IMR-90 (cell line): ENCODE data around the gene OMD. TPM values are rescaled to one million over a fixed set of nuclear protein-coding genes. Genes with fewer than 3 reads are reported as not detected.
"Not testable (repeated sequence)": the region's sequence is repeated elsewhere in the genome, so short reads cannot be mapped to it uniquely, and the experiment has no call there.

Experiments used
- ATAC-seq: fragments of 200-7000 bp; cut with Tn5 transposase; 2 replicates; pipeline ENCODE4 v1.9.1; 2020; ENCODE audit warnings: low read depth, mild to moderate bottlenecking, moderate library complexity
- BruUV-seq: library from RNA; stranded (reverse); fragments of 400-500 nt; replicated peaks from 2 replicates; lab custom pipeline; 2021; lab: Mats Ljungman, UMichigan
- CTCF ChIA-PET: fragments of 300-600 bp; formaldehyde crosslinking; extraction: SDS; loops from one replicate; lab custom pipeline; 2021; ENCODE audit warnings: antibody characterized with exemption; lab: Yijun Ruan, JAX
- POLR2A ChIA-PET: fragments of 300-600 bp; sonication (Branson Sonifier 250); formaldehyde crosslinking; loops from one replicate; lab custom pipeline; 2022; ENCODE audit warnings: antibody characterized with exemption; ENCODE audit not compliant: unreplicated experiment; lab: Charles Lee
- DNase-seq: peaks from one replicate; pipeline ENCODE4 v3.0.0; 2013
- H2AFZ ChIP-seq: replicated peaks from 2 replicates; pipeline ENCODE3; 2013; ENCODE audit warnings: low read length, mild to moderate bottlenecking; ENCODE audit not compliant: poor library complexity
- H2AK5ac ChIP-seq: 2 replicates; pipeline ENCODE4 v1.6.1; 2013; ENCODE audit warnings: low read depth, low read length, inconsistent platforms
- H2AK9ac ChIP-seq: replicated peaks from 2 replicates; pipeline ENCODE3; 2013; ENCODE audit warnings: mild to moderate bottlenecking, low read depth, low read length, moderate library complexity; ENCODE audit not compliant: poor library complexity
- H2BK120ac ChIP-seq: 2 replicates; pipeline ENCODE4 v1.6.1; 2013; ENCODE audit warnings: low read depth, low read length, inconsistent platforms
- H2BK15ac ChIP-seq: 3 replicates; pipeline ENCODE4 v1.6.1; 2013; ENCODE audit warnings: low read depth, low read length, inconsistent platforms
- H2BK20ac ChIP-seq: 2 replicates; pipeline ENCODE4 v1.6.1; 2013; ENCODE audit warnings: low read depth, mild to moderate bottlenecking, inconsistent platforms, low read length, moderate library complexity
- H2BK5ac ChIP-seq: 2 replicates; pipeline ENCODE4 v1.6.1; 2013; ENCODE audit warnings: mild to moderate bottlenecking, low read depth, low read length, inconsistent platforms; ENCODE audit not compliant: poor library complexity, severe bottlenecking
- H3K14ac ChIP-seq: replicated peaks from 2 replicates; pipeline ENCODE4 v1.6.1; 2013; ENCODE audit warnings: low read depth, low read length, inconsistent platforms
- H3K18ac ChIP-seq: 2 replicates; pipeline ENCODE4 v1.6.1; 2013; ENCODE audit warnings: low read depth, low read length, control low read depth
- H3K23ac ChIP-seq: 2 replicates; pipeline ENCODE4 v1.6.1; 2013; ENCODE audit warnings: low read depth, low read length, inconsistent platforms
- H3K27ac ChIP-seq: 2 replicates; pipeline ENCODE4 v1.5.1; 2013; ENCODE audit warnings: mild to moderate bottlenecking, control low read depth, low read length; ENCODE audit not compliant: insufficient read depth
- H3K27me3 ChIP-seq: 2 replicates; pipeline ENCODE4 v1.6.1; 2013; ENCODE audit warnings: low read length; ENCODE audit not compliant: control insufficient read depth, insufficient read depth
- H3K36me3 ChIP-seq: 2 replicates; pipeline ENCODE4 v1.6.1; 2013; ENCODE audit warnings: low read length, mixed read lengths; ENCODE audit not compliant: control insufficient read depth, insufficient read depth
- H3K4ac ChIP-seq: 2 replicates; pipeline ENCODE4 v1.6.1; 2013; ENCODE audit warnings: low read depth, low read length, inconsistent platforms
- H3K4me1 ChIP-seq: 2 replicates; pipeline ENCODE4 v1.6.1; 2013; ENCODE audit warnings: low read length, mixed read lengths; ENCODE audit not compliant: control insufficient read depth, insufficient read depth
- H3K4me2 ChIP-seq: 2 replicates; pipeline ENCODE4 v1.6.1; 2013; ENCODE audit warnings: low read depth, mild to moderate bottlenecking, control low read depth, low read length, moderate library complexity
- H3K4me3 ChIP-seq: 2 replicates; pipeline ENCODE4 v1.5.1; 2013; ENCODE audit warnings: low read depth, mild to moderate bottlenecking, control low read depth, low read length, moderate library complexity; ENCODE audit not compliant: insufficient read depth
- H3K56ac ChIP-seq: 2 replicates; pipeline ENCODE4 v1.6.1; 2013; ENCODE audit warnings: low read length, inconsistent platforms; ENCODE audit not compliant: insufficient read depth; ENCODE audit errors: extremely low read depth
- H3K79me1 ChIP-seq, 2 experiments: 2 replicates each; pipeline ENCODE4 v1.6.1; 2013; ENCODE audit warnings: low read length in 2 of 2, inconsistent platforms in 1 of 2, low read depth in 1 of 2
- H3K9ac ChIP-seq: 2 replicates; pipeline ENCODE4 v1.6.1; 2013; ENCODE audit warnings: low read depth, low read length, control low read depth
- H3K9me1 ChIP-seq: 2 replicates; pipeline ENCODE4 v1.6.1; 2013; ENCODE audit warnings: low read length, inconsistent platforms; ENCODE audit not compliant: insufficient read depth
- H3K9me3 ChIP-seq: 2 replicates; pipeline ENCODE4 v1.6.1; 2013; ENCODE audit warnings: low read length; ENCODE audit not compliant: control insufficient read depth, insufficient read depth
- H4K20me1 ChIP-seq: 2 replicates; pipeline ENCODE4 v1.6.1; 2013; ENCODE audit warnings: low read length, inconsistent platforms; ENCODE audit not compliant: insufficient read depth
- H4K5ac ChIP-seq: 2 replicates; pipeline ENCODE4 v1.6.1; 2013; ENCODE audit warnings: mild to moderate bottlenecking, low read depth, low read length, control low read depth
- H4K8ac ChIP-seq, 2 experiments: 2 replicates each; pipeline ENCODE4 v1.6.1; 2013; ENCODE audit warnings: low read depth in 2 of 2, low read length in 2 of 2, control low read depth in 1 of 2, inconsistent platforms in 1 of 2
- H4K91ac ChIP-seq: 2 replicates; pipeline ENCODE4 v1.6.1; 2013; ENCODE audit warnings: low read depth, low read length, inconsistent platforms; ENCODE audit not compliant: insufficient read depth
- MAZ ChIP-seq: IDR thresholded peaks from 2 replicates; pipeline ENCODE4 v1.6.1; 2012; ENCODE audit warnings: low read depth, mild to moderate bottlenecking, low read length, improper control_type of control experiment, moderate library complexity, borderline replicate concordance
- NFE2L2 ChIP-seq: fragments of 150-350 bp; IDR thresholded peaks from 2 replicates; pipeline ENCODE4 v1.6.1; 2016; ENCODE audit warnings: low read depth, mild to moderate bottlenecking, low read length
- WGBS, 2 experiments: methylation state at CpG; one replicate each; pipeline versions ENCODE4 v1.1.5 to v1.1.7; 2013; ENCODE audit warnings: missing lambda C conversion rate in 2 of 2; ENCODE audit not compliant: insufficient read length in 1 of 2; ENCODE audit errors: extremely low coverage in 2 of 2; 5-methylcytosine and 5-hydroxymethylcytosine counted together
- dilution Hi-C: fragments of 300-500 bp; cut with HindIII; formaldehyde crosslinking; loops from one replicate; pipeline ENCODE4 v1.14.3; 2018; ENCODE audit warnings: low sequenced_read_pairs; ENCODE audit not compliant: unreplicated experiment
- in situ Hi-C: fragments of 300-500 bp; cut with MboI; formaldehyde crosslinking; loops from 3 replicates; pipeline ENCODE4 v1.14.3; 2019; ENCODE audit warnings: low sequenced_read_pairs, inconsistent platforms, mixed read lengths
- intact Hi-C: fragments of 100-400 bp; cut with micrococcal nuclease; formaldehyde crosslinking; loops from 2 replicates; pipeline ENCODE4 v1.10.0; 2022
- polyA plus RNA-seq, 3 experiments: library from polyadenylated mRNA; depleted of rRNA; stranded (reverse); fragments of >200 nt; gene quantifications; 2 replicates each; pipeline ENCODE4 v1.2.3, GENCODE V29; 2012; ENCODE audit warnings: low replicate concordance in 1 of 3
- total RNA-seq: library from RNA; depleted of rRNA; stranded (reverse); fragments of >200 nt; gene quantifications from 2 replicates; pipeline ENCODE4 v1.2.3, GENCODE V29; 2012

The OMD gene
- total and polyA plus RNA-seq, 2 of the 4 experiments (the other 2 are of a cell fraction): not detected

DNA sequence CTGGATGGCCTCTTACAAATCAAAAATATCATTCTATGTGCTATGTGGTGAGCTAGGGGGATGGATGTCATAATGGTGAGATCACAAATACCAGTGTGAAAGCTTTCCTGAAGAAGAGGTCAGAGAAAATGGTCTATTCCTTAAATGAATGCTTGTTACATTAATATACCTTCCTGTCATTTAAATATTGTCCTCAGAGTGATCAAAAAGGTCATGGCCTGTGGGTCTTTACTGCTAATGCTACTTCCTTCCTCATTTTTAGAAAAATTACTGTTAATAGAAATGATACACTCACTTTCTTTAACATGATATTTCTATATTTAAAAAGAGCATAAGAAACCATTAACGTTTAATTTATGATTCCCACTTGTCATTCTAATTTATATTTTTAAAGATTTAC is 9.7 kb downstream of the OMD start:
- H3K4me2 ChIP-seq: no peak overlapping the region

DNA sequence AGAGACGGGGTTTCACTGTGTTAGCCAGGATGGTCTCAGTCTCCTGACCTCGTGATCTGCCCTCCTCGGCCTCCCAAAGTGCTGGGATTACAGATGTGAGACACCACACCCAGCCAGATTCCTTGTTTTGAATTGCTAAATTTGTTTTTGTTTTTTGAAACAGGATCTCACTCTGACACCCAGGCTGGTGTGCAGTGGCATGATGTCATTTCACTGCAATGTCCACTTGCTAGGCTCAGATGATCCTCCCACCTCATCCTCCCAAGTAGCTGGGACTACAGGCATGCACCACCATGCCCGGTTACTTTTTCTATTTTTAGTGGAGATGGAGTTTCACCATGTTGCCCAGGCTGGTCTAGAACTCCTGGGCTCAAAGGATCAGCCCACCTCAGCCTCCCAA is 13.1 kb downstream of the OMD start:
- CTCF ChIA-PET: interaction anchor here (0.6 kb wide), 1 partner anchor 18 kb away, joined by 3 read pairs; no protein-coding TSS in a partner anchor
- H2BK5ac ChIP-seq, ATAC-seq, H3K14ac ChIP-seq, H3K27ac ChIP-seq, H3K18ac ChIP-seq, H2BK120ac ChIP-seq, H3K4me1 ChIP-seq, H2BK15ac ChIP-seq, dilution Hi-C loops, H3K56ac ChIP-seq, H3K36me3 ChIP-seq, H3K27me3 ChIP-seq, DNase-seq, H2BK20ac ChIP-seq, H3K9ac ChIP-seq, BruUV-seq, H3K9me3 ChIP-seq, intact Hi-C loops, H4K91ac ChIP-seq, H3K4me2 ChIP-seq, H4K20me1 ChIP-seq, H2AK5ac ChIP-seq, H3K79me1 ChIP-seq, H3K9me1 ChIP-seq, H3K4ac ChIP-seq, H4K5ac ChIP-seq, H2AK9ac ChIP-seq, in situ Hi-C loops, H2AFZ ChIP-seq, POLR2A ChIA-PET, H3K23ac ChIP-seq, H4K8ac ChIP-seq, H3K4me3 ChIP-seq: not testable (repeated sequence)
- WGBS, 2 experiments: no CpG with 5 or more reads among the region's 4 CpGs

More for the DNA sequence above, 9.7 kb downstream of the OMD start:
- Histone ChIP-seq H4K91ac (no peak overlapping the region), H3K14ac (no peak overlapping the region), H2AK5ac (no peak overlapping the region), H2BK20ac (no peak overlapping the region), H3K27me3 (no peaks in the 10 kb centered on the region), H3K4me1 (peaks cover 2% of the 10 kb centered on the region; the same call in 1 of the 2 replicates), H3K4me3 (no peak overlapping the region), H2AK9ac (no peak overlapping the region), H4K5ac (no peak overlapping the region), H3K36me3 (no peaks in the 10 kb centered on the region), H2AFZ (no peak overlapping the region), H4K8ac (no peak overlapping the region), H3K27ac (no peak overlapping the region), H2BK120ac (no peak overlapping the region), H4K20me1 (no peaks in the 10 kb centered on the region), H2BK5ac (no peak overlapping the region), H3K56ac (no peak overlapping the region), H3K18ac (no peak overlapping the region), H3K23ac (no peak overlapping the region), H3K79me1 (0 out of 4 replicates have a peak, but pooled peaks cover 0 to 4% of the 10 kb centered on the region in 2 experiments), H3K9me1 (peaks cover 5% of the 10 kb centered on the region; the same call in 1 of the 2 replicates), H3K9me3 (no peaks in the 10 kb centered on the region), H2BK15ac (no peak overlapping the region), H3K4ac (no peak overlapping the region), H3K9ac (no peak overlapping the region)
- dilution Hi-C loops (no loop called here), intact Hi-C loops (no loop called here), in situ Hi-C loops (no loop called here)
- no peak for TF ChIP-seq MAZ
- no peak for TF ChIP-seq NFE2L2
- peak; percentile 21 for DNase-seq
- no TSS peak for BruUV-seq
- ATAC-seq: no peak
- WGBS, 2 experiments: no CpG with 5 or more reads among the region's 1 CpG
- CTCF ChIA-PET: no interaction called here
- POLR2A ChIA-PET: no interaction called here
